GM12872 (cell line): ENCODE measurements around the gene HGFAC.

Experiments used
- CTCF ChIP-seq: IDR thresholded peaks from 3 replicates; pipeline ENCODE4 v1.5.1; 2011; ENCODE audit warnings: low read depth, mild to moderate bottlenecking, low read length, moderate library complexity; ENCODE audit not compliant: insufficient read depth

The HGFAC gene

GRCh38 chr4:3464911-3465697 lies 23.3 kb downstream of the HGFAC start:
- no peak for TF ChIP-seq CTCF

GRCh38 chr4:3465698-3466671 lies 24.2 kb downstream of the HGFAC start:
- no peak for TF ChIP-seq CTCF

- no peak for TF ChIP-seq CTCF
Measured at GRCh38 chr4:3466691-3467600, 25.2 kb downstream of the HGFAC start.

GRCh38 chr4:3467601-3468031 lies 25.8 kb downstream of the HGFAC start:
- no peak for TF ChIP-seq CTCF

GRCh38 chr4:3468154-3468553 lies 26.4 kb downstream of the HGFAC start:
- TF ChIP-seq CTCF = no peak

GRCh38 chr4:3468804-3469203 lies 27.0 kb downstream of the HGFAC start:
- TF ChIP-seq CTCF = no peak
